ENCODE results near the gene TMEM63A.

TMEM63A gene

GRCh38 chr1:225860107-225860506 lies 22.1 kb downstream of the TMEM63A start:
- no peak for DNase-seq (ENCODE audit: insufficient read length, low spot score)
- TF ChIP-seq PAX5 (IDR thresholded peaks at IDR 0.05; ENCODE audit: insufficient read depth, low read length, severe bottlenecking) (no peak), POLR2A (IDR thresholded peaks at IDR 0.05; ENCODE audit: low read depth, low read length) (no peak), SPI1 (IDR thresholded peaks at IDR 0.05; ENCODE audit: low read depth, low read length) (no peak), POU2F2 (IDR thresholded peaks at IDR 0.05; ENCODE audit: low read depth, low read length) (no peak), TAF1 (IDR thresholded peaks at IDR 0.05; ENCODE audit: low read depth, low read length) (no peak), POLR2AphosphoS5 (IDR thresholded peaks at IDR 0.05; ENCODE audit: low read depth, low read length) (no peak)
- FAIRE-seq = no peak

GRCh38 chr1:225859151-225859550 lies 23.0 kb downstream of the TMEM63A start:
- no peak for TF ChIP-seq PAX5 (IDR thresholded peaks at IDR 0.05; ENCODE audit: insufficient read depth, low read length, severe bottlenecking)
- TF ChIP-seq POLR2AphosphoS5 (IDR thresholded peaks at IDR 0.05; ENCODE audit: low read depth, low read length) = no peak
- no peak for TF ChIP-seq TAF1 (IDR thresholded peaks at IDR 0.05; ENCODE audit: low read depth, low read length)
- no peak for TF ChIP-seq POU2F2 (IDR thresholded peaks at IDR 0.05; ENCODE audit: low read depth, low read length)
- no peak for FAIRE-seq
- DNase-seq (ENCODE audit: insufficient read length, low spot score) = no peak

GRCh38 chr1:225857256-225857655 lies 24.9 kb downstream of the TMEM63A start:
- TF ChIP-seq TAF1 (IDR thresholded peaks at IDR 0.05; ENCODE audit: low read depth, low read length) = no peak
- no peak for TF ChIP-seq PAX5 (IDR thresholded peaks at IDR 0.05; ENCODE audit: insufficient read depth, low read length, severe bottlenecking)
- TF ChIP-seq POU2F2 (IDR thresholded peaks at IDR 0.05; ENCODE audit: low read depth, low read length) = no peak
- TF ChIP-seq POLR2AphosphoS5 (IDR thresholded peaks at IDR 0.05; ENCODE audit: low read depth, low read length) = no peak
- TF ChIP-seq SPI1 (IDR thresholded peaks at IDR 0.05; ENCODE audit: low read depth, low read length) = no peak
- no peak for TF ChIP-seq POLR2A (IDR thresholded peaks at IDR 0.05; ENCODE audit: low read depth, low read length)
- DNase-seq (ENCODE audit: insufficient read length, low spot score) = no peak
- no peak for FAIRE-seq

- TF ChIP-seq POLR2AphosphoS5 (IDR thresholded peaks at IDR 0.05; ENCODE audit: low read depth, low read length) = no peak
- no peak for TF ChIP-seq TAF1 (IDR thresholded peaks at IDR 0.05; ENCODE audit: low read depth, low read length)
- TF ChIP-seq SPI1 (IDR thresholded peaks at IDR 0.05; ENCODE audit: low read depth, low read length) = no peak
- no peak for TF ChIP-seq PAX5 (IDR thresholded peaks at IDR 0.05; ENCODE audit: insufficient read depth, low read length, severe bottlenecking)
- TF ChIP-seq POLR2A (IDR thresholded peaks at IDR 0.05; ENCODE audit: low read depth, low read length) = no peak
- TF ChIP-seq POU2F2 (IDR thresholded peaks at IDR 0.05; ENCODE audit: low read depth, low read length) = no peak
- no peak for FAIRE-seq
- no peak for DNase-seq (ENCODE audit: insufficient read length, low spot score)
Observed at GRCh38 chr1:225855503-225856300, 26.5 kb downstream of the TMEM63A start.

- TF ChIP-seq SPI1 (IDR thresholded peaks at IDR 0.05; ENCODE audit: low read depth, low read length) (no peak), TAF1 (IDR thresholded peaks at IDR 0.05; ENCODE audit: low read depth, low read length) (no peak), POLR2AphosphoS5 (IDR thresholded peaks at IDR 0.05; ENCODE audit: low read depth, low read length) (no peak), POU2F2 (IDR thresholded peaks at IDR 0.05; ENCODE audit: low read depth, low read length) (no peak), PAX5 (IDR thresholded peaks at IDR 0.05; ENCODE audit: insufficient read depth, low read length, severe bottlenecking) (no peak), POLR2A (IDR thresholded peaks at IDR 0.05; ENCODE audit: low read depth, low read length) (no peak)
- no peak for DNase-seq (ENCODE audit: insufficient read length, low spot score)
- FAIRE-seq = no peak
Observed at GRCh38 chr1:225853441-225853840, 28.7 kb downstream of the TMEM63A start.

- DNase-seq (ENCODE audit: insufficient read length, low spot score) (no peak), FAIRE-seq (no peak)
- TF ChIP-seq TAF1 (IDR thresholded peaks at IDR 0.05; ENCODE audit: low read depth, low read length) (no peak), SPI1 (IDR thresholded peaks at IDR 0.05; ENCODE audit: low read depth, low read length) (no peak), POU2F2 (IDR thresholded peaks at IDR 0.05; ENCODE audit: low read depth, low read length) (no peak), POLR2AphosphoS5 (IDR thresholded peaks at IDR 0.05; ENCODE audit: low read depth, low read length) (no peak), PAX5 (IDR thresholded peaks at IDR 0.05; ENCODE audit: insufficient read depth, low read length, severe bottlenecking) (no peak), POLR2A (IDR thresholded peaks at IDR 0.05; ENCODE audit: low read depth, low read length) (no peak)
Observed at GRCh38 chr1:225852413-225853124, 29.6 kb downstream of the TMEM63A start.

- FAIRE-seq (peak; percentile 83), DNase-seq (ENCODE audit: insufficient read length, low spot score) (peak; percentile 47)
- peak; percentile 92 for TF ChIP-seq SPI1 (IDR thresholded peaks at IDR 0.05; ENCODE audit: low read depth, low read length)
- no peak for TF ChIP-seq POLR2AphosphoS5 (IDR thresholded peaks at IDR 0.05; ENCODE audit: low read depth, low read length)
Observed at GRCh38 chr1:225851805-225852204, 30.4 kb downstream of the TMEM63A start.

GRCh38 chr1:225850370-225850769 lies 31.8 kb downstream of the TMEM63A start:
- TF ChIP-seq SPI1 (IDR thresholded peaks at IDR 0.05; ENCODE audit: low read depth, low read length) (no peak), POU2F2 (IDR thresholded peaks at IDR 0.05; ENCODE audit: low read depth, low read length) (no peak), POLR2AphosphoS5 (IDR thresholded peaks at IDR 0.05; ENCODE audit: low read depth, low read length) (no peak), POLR2A (IDR thresholded peaks at IDR 0.05; ENCODE audit: low read depth, low read length) (no peak), TAF1 (IDR thresholded peaks at IDR 0.05; ENCODE audit: low read depth, low read length) (no peak), PAX5 (IDR thresholded peaks at IDR 0.05; ENCODE audit: insufficient read depth, low read length, severe bottlenecking) (no peak)
- FAIRE-seq (no peak), DNase-seq (ENCODE audit: insufficient read length, low spot score) (no peak)

- TF ChIP-seq POU2F2 (IDR thresholded peaks at IDR 0.05; ENCODE audit: low read depth, low read length) (no peak), PAX5 (IDR thresholded peaks at IDR 0.05; ENCODE audit: insufficient read depth, low read length, severe bottlenecking) (no peak), TAF1 (IDR thresholded peaks at IDR 0.05; ENCODE audit: low read depth, low read length) (no peak), POLR2A (IDR thresholded peaks at IDR 0.05; ENCODE audit: low read depth, low read length) (no peak), POLR2AphosphoS5 (IDR thresholded peaks at IDR 0.05; ENCODE audit: low read depth, low read length) (no peak), SPI1 (IDR thresholded peaks at IDR 0.05; ENCODE audit: low read depth, low read length) (no peak; the same call in 1 of the 2 replicates)
- FAIRE-seq = no peak
Observed at GRCh38 chr1:225849925-225850324, 32.3 kb downstream of the TMEM63A start.

More at GRCh38 chr1:225849925-225850324, 32.3 kb downstream of the TMEM63A start:
- DNase-seq (ENCODE audit: insufficient read length, low spot score) = no peak

All from GM12891 (cell line).